GM12878 (cell line): ENCODE results near the gene RAC3.

Source experiments
- CTCF ChIP-seq, 3 experiments: IDR thresholded peaks in 2 of 3; conservative IDR thresholded peaks in 1 of 3; 2 replicates each; pipeline ENCODE4 v1.5.1; 2011; ENCODE audit warnings: low read depth in 3 of 3, low read length in 3 of 3, mild to moderate bottlenecking in 3 of 3, control low read depth in 2 of 3, moderate library complexity in 2 of 3, inconsistent platforms in 1 of 3, mixed read lengths in 1 of 3; ENCODE audit not compliant: control insufficient read depth in 2 of 3, insufficient read depth in 1 of 3; ENCODE audit errors: extremely low read depth in 1 of 3
- ESRRA ChIP-seq: IDR thresholded peaks from 2 replicates; pipeline ENCODE4 v1.6.1; 2012; ENCODE audit warnings: mild to moderate bottlenecking, low read length, improper control_type of control experiment
- MXI1 ChIP-seq: fragments of 150-350 bp; IDR thresholded peaks from 2 replicates; pipeline ENCODE4 v1.6.1; 2011; ENCODE audit warnings: low read depth, mild to moderate bottlenecking, inconsistent platforms, low read length, improper control_type of control experiment
- POLR2AphosphoS5 ChIP-seq: IDR thresholded peaks from 2 replicates; pipeline ENCODE4 v1.6.1; 2011; ENCODE audit warnings: mild to moderate bottlenecking, low read length, inconsistent platforms
- REST ChIP-seq: IDR thresholded peaks from 2 replicates; pipeline ENCODE4 v1.6.1; 2012; ENCODE audit warnings: mild to moderate bottlenecking, low read depth, low read length

- TF ChIP-seq REST = no peak
- no peak for TF ChIP-seq CTCF (IDR thresholded peaks at IDR 0.05 in 2 of 3, conservative IDR thresholded peaks at IDR 0.05 in 1 of 3; ENCODE audit: control insufficient read depth in 2 of 3, extremely low read depth in 1 of 3, insufficient read depth in 1 of 3, low read depth in 3 of 3, low read length in 3 of 3)
- no peak for TF ChIP-seq ESRRA
- TF ChIP-seq MXI1 = 0 out of 2 replicates have a peak, but pooled peaks have one; percentile 21
- no peak for TF ChIP-seq POLR2AphosphoS5
Observed at GRCh38 chr17:82021900-82022309, 9.6 kb upstream of the RAC3 start.
